GM18951 (cell line): Measurements from ENCODE around the gene GRIN2D.

Source experiments
- POLR2A ChIP-seq: IDR thresholded peaks from 4 replicates; pipeline ENCODE4 v1.6.1; 2011; ENCODE audit warnings: mild to moderate bottlenecking; ENCODE audit not compliant: insufficient read length, insufficient read depth; ENCODE audit errors: extremely low read depth
- in situ Hi-C: fragments of 300-500 bp; cut with MboI; formaldehyde crosslinking; loops from one replicate; pipeline ENCODE4 v1.12.0; 2022; ENCODE audit warnings: low sequenced_read_pairs, mixed read lengths, inconsistent platforms; ENCODE audit not compliant: unreplicated experiment

Gene GRIN2D

DNA sequence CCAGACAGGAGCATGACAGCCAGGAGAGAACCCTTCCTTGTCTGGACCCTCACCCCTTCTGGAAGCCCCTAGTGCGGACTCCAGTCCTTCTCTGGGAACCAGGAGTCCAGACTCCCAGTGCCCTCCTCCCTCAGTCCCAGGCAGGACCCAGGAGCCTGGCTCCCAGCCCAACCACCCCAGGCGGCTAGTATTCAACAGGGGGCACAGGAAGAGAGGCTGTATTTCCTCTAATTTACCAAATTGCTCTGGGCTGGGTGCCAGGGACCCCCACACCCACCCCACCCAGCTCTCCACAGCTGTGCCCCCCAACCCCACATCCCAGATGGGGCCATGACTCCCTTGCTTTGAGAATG lies 3.3 kb downstream of the GRIN2D start:
- no peak for TF ChIP-seq POLR2A
- in situ Hi-C loops: no loop called here

DNA sequence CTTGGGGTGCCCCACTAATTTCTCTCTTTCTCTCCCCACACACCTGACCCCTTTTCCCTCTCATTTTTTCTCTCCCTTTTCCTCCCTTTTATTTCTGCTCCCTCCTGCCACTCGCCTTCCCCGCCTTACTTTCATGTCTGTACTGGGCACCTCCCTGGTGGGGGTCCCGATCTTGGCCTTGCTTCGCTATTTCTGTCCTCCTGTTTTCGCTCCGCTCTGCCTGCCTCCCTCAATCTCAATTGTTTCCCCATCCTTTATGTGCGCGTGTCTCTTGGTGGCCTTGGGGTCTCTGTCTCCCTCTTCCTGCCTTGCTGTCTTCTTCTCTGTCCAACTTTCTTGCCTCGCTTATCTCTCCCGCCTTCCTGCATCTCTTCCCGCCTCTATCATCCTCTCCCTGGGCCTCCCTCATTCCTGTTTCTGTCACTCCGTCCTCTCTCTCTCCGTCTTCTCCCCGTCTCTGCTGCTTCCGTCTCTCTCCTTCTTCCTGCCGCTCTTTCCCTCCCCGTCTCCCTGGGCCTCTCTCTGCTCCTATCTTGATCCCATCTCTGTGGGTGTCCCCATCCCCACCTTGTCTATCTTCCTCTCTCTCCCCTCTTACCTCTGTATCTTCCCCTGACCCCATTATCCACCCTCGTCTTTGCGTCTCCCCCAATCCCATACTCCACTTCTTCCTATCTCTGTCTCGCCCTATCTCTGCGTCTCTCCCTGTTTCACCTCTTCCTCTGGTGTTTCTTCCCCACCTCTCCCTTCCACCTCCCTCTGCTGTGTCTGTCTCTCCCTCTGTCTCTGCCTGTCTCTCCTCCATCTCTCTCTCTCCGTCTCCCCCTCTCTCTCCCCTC lies 4.0 kb downstream of the GRIN2D start:
- in situ Hi-C loops: no loop called here
- TF ChIP-seq POLR2A: no peak

DNA sequence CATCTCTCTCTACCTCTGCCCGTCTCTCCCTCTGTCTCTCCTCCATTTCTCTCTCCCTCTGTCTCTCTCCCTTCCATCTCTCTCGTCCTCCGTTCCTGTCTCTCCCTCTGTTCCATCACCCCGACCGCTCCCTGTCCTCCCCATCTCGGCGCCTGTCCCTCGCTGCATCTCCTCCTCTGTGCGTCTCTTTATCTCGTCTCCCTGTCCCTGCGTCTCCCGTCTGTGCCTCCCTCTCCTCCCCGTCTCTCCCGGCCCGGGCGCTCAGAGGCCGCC lies 4.6 kb downstream of the GRIN2D start:
- TF ChIP-seq POLR2A: no peak
- in situ Hi-C loops: no loop called here

DNA sequence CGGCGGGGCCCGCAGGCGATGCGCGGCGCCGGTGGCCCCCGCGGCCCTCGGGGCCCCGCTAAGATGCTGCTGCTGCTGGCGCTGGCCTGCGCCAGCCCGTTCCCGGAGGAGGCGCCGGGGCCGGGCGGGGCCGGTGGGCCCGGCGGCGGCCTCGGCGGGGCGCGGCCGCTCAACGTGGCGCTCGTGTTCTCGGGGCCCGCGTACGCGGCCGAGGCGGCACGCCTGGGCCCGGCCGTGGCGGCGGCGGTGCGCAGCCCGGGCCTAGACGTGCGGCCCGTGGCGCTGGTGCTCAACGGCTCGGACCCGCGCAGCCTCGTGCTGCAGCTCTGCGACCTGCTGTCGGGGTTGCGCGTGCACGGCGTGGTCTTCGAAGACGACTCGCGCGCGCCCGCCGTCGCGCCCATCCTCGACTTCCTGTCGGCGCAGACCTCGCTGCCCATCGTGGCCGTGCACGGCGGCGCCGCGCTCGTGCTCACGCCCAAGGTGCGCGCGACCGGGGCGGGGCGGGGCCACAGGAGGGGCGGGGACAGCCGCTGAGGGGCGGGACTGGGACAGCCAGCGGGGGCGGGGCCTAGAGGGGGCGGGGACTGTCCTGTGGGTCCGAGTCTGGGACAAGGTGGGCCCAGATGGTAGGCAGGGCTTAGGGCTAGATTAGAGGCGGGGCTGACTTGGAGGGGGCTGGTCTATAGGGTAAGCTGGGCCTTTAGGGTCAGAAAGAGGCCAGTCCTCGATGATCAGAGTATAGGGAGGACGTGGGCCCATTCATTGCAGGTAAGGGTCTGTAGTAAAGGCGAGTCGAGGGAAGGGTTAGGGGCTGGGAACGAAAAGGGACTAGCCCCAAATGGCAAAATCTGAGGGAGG lies 5.1 kb downstream of the GRIN2D start:
- TF ChIP-seq POLR2A: peak; percentile 67
- in situ Hi-C loops: no loop called here

GRCh38 chr19:48400018-48400742 lies 6.7 kb downstream of the GRIN2D start:
- TF ChIP-seq POLR2A: no peak
- in situ Hi-C loops: no loop called here

- no peak for TF ChIP-seq POLR2A
- in situ Hi-C loops: no loop called here
Observed at GRCh38 chr19:48401287-48401686, 7.8 kb downstream of the GRIN2D start.

- in situ Hi-C loops: no loop called here
- no peak for TF ChIP-seq POLR2A
Observed at GRCh38 chr19:48403606-48404005, 10.1 kb downstream of the GRIN2D start.

DNA sequence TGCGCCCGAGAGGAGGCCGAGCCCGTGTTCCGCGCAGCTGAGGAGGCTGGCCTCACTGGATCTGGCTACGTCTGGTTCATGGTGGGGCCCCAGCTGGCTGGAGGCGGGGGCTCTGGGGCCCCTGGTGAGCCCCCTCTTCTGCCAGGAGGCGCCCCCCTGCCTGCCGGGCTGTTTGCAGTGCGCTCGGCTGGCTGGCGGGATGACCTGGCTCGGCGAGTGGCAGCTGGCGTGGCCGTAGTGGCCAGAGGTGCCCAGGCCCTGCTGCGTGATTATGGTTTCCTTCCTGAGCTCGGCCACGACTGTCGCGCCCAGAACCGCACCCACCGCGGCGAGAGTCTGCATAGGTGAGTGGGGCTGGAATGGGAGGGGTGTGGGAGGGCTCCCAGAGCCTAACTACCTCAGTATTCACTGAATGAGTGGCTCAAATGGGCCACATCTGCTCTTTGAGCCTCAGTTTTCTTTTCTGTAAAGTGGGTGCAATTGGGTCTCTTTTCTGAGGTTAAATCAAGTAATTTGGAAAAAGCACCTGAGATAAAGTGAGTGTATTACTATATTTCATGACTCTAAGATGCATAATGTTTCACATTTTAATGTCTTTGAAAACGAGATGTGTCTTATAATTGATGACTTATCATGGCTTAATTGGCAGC lies 11.7 kb downstream of the GRIN2D start:
- in situ Hi-C loops: no loop called here
- no peak for TF ChIP-seq POLR2A

DNA sequence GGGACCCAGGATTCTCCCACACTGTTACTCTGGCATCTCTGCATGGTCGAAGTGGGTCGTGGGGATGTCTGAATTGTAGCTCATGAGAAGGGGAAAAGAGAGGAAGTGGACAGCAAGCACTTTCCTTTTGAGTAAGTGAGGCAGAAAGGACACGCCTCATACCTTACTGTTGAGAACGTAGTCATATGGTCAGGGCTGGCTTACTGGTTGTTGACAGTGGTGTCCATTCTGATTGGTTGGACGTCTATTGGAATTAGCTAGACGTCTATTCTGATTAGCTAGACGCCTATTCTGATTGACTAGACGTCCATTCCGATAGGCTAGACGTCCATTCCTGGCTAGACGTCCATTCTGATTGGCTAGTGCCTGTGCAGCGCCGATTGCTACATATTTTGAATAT lies 12.4 kb downstream of the GRIN2D start:
- TF ChIP-seq POLR2A: no peak
- in situ Hi-C loops: no loop called here

DNA sequence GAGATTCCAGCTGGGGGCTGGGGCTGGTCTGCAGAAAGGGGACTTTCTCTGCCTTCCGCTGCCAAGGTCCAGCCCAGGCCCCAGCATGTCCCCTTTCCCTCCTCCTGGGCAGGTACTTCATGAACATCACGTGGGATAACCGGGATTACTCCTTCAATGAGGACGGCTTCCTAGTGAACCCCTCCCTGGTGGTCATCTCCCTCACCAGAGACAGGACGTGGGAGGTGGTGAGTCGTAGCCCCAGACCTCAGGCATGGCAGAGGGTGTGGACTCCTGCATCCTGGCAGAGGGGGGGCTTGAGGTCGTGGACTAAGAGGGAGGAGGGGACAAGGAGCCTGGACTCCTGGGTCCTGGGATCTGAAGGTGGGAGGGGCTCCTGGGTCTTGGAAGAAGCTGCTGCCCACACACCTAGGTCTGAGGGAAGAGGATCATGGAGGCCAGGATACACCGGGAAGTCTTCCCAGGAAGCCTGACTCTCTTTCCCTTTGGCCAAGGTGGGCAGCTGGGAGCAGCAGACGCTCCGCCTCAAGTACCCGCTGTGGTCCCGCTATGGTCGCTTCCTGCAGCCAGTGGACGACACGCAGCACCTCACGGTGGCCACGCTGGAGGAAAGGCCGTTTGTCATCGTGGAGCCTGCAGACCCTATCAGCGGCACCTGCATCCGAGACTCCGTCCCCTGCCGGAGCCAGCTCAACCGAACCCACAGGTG lies 20.6 kb downstream of the GRIN2D start:
- in situ Hi-C loops: no loop called here
- TF ChIP-seq POLR2A: no peak

DNA sequence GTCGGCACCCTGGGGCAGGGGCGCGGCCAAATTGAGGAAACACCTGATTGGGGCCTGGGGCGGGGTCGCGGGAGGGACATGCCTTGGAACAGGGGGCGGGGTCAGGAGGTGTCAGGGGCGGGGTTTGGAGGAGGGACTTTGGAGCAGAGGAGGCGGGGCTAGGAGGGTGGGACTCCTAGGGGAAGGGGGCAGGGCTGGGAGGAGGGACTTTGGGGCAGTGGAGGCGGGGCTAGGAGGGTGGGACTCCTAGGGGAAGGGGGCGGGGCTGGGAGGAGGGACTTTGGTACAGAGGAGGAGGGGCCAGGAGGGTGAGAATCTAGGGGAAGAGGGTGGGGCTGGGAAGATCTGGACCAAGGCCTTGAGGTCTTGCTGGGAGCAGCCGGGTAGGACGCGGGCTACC lies 21.9 kb downstream of the GRIN2D start:
- in situ Hi-C loops: no loop called here
- TF ChIP-seq POLR2A: no peak

- no peak for TF ChIP-seq POLR2A
- in situ Hi-C loops: no loop called here
Observed at GRCh38 chr19:48415806-48416221, 22.3 kb downstream of the GRIN2D start.
